ENCODE results near the gene GLIS1. TPM values are rescaled to one million over a fixed set of nuclear protein-coding genes. Genes with fewer than 3 reads are reported as not detected.
"Not testable (repeated sequence)": the region's sequence is repeated elsewhere in the genome, so short reads cannot be mapped to it uniquely, and the experiment has no call there.

GLIS1 gene
- total RNA-seq, 1 donor from 2014 or later = not detected

GRCh38 chr1:53662951-53663350, 76.0 kb downstream of the GLIS1 start:
- ATAC-seq (no peak), DNase-seq (no peak)
- intact Hi-C loops (cut with micrococcal nuclease) = no loop called here

DNA sequence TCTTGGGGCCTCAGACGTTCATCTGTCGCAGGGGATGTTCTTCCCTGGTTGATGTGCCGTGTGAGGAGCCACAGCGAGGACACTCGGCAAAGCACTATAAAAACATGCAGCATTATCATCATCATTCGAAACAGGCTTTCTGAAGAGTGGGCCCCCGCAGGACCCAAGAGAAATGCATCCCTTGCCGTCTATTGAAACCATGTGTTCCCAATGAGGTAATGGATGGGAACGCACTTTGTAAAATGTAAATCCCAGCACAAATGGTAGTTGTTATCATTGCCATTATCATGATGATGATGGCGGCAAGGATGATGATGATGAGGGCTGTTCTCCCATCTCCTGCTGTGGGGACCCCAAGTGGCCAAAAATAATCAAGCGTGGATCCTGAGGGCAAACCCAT, 76.8 kb downstream of the GLIS1 start:
- ATAC-seq (no peak), DNase-seq (no peak)
- intact Hi-C loops (cut with micrococcal nuclease) = no loop called here

GRCh38 chr1:53661496-53661895, 77.5 kb downstream of the GLIS1 start:
- ATAC-seq (no peak), DNase-seq (no peak)
- intact Hi-C loops (cut with micrococcal nuclease) = no loop called here

GRCh38 chr1:53660666-53661065, 78.3 kb downstream of the GLIS1 start:
- intact Hi-C loops (cut with micrococcal nuclease) = no loop called here
- no peak for ATAC-seq

GRCh38 chr1:53659436-53659835, 79.5 kb downstream of the GLIS1 start:
- no peak for DNase-seq
- ATAC-seq = no peak
- intact Hi-C loops (cut with micrococcal nuclease) = no loop called here

More at GRCh38 chr1:53660666-53661065, 78.3 kb downstream of the GLIS1 start:
- DNase-seq = no peak

DNA sequence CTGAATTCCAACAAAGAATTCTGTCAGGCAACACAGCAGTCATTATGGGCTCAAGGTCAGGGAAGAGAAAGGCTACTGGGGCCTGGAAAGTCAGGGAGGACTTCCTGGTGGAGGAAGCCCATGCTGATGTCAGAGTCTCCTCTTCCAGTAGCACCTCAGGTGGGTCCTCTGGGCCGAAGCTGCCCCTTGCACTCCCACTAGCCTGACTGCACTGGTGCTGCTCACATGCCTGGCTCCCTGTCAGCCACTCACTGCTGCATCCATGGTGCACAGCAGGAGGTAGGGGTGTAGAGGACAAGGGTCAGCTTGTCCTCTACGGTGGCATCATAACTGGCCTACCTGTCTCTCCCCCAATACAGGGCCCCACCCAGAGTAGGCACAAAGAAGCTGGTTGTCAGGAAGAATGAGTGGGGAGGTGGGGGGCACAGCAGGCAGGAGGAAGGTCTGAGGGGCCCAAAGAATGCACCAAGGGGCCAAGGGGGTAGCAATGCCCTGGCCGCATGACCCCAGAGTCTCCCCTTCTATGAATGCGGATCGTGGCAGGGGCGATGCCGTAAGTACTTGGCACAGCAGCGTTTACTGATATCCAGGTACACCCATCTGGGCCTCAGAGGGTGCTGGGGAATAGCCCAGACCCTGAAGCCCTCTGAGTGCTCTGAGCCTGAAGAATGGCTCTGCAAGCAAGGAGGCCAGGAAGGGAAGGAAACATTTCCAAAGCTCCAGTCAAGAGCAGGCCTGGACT, 80.3 kb downstream of the GLIS1 start:
- ATAC-seq (no peak), DNase-seq (no peak)

GRCh38 chr1:53657891-53658396, 81.0 kb downstream of the GLIS1 start:
- no peak for DNase-seq

More for the DNA sequence above, 80.3 kb downstream of the GLIS1 start:
- intact Hi-C loops (cut with micrococcal nuclease) = no loop called here

DNA sequence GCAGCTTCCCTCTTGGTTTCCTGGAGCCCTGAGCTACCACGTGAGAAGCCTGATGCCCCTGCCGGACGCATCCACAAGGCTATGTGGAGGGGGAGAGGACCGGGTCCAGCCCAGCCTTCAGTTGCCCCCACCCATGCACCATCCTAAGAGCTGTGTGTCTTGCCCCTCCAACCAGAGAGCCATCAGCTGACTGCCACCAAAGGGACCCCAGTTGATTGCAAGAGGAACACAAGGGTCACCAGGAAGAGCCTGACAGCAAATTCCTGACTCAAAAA, 81.5 kb downstream of the GLIS1 start:
- intact Hi-C loops (cut with micrococcal nuclease) = no loop called here
- DNase-seq (no peak), ATAC-seq (no peak)

More at GRCh38 chr1:53657891-53658396, 81.0 kb downstream of the GLIS1 start:
- ATAC-seq = no peak
- intact Hi-C loops (cut with micrococcal nuclease) = no loop called here

DNA sequence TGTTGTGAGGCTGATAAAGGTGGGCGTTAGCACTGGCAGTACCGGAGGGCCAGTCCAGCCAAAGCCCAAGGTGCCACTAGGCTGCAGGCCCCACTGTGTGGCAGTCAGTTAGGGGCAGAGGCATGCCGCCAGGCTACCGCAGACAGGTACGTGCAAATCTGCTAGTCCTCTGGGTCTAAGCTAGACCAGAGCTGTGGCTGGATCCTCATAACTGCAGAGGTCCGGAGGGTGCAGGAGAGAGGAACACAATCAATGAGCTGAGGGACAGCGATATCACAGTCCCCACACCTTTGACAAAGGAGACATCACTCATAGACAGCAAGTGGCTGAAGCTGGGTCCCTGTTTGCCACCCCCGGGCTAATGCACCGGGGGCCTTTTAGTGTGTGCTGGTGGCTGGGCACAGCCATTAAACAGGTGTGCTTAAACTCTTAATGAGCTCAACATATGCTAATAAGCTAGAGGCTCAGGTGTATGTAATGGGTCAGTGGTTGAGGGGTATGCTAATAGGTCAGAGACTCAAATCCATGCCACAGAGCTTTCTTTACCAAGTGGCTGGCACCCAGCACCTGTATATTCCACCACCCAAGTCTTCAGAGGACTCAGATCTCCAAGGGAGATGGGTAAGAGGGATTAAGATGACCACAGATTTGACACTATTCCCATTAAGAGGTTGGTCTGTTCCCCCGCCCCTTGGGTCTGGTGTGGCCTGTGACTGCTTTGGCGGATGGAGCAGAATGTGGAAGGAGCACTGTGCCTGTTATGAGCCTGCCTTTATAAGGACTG, 82.0 kb downstream of the GLIS1 start:
- DNase-seq (no peak), ATAC-seq (no peak)
- intact Hi-C loops (cut with micrococcal nuclease) = no loop called here

GRCh38 chr1:53655931-53656746, 82.8 kb downstream of the GLIS1 start:
- intact Hi-C loops (cut with micrococcal nuclease) = no loop called here
- ATAC-seq = no peak
- DNase-seq = no peak

GRCh38 chr1:53654216-53655210, 84.5 kb downstream of the GLIS1 start:
- intact Hi-C loops (cut with micrococcal nuclease) = no loop called here
- ATAC-seq (no peak), DNase-seq (no peak)

DNA sequence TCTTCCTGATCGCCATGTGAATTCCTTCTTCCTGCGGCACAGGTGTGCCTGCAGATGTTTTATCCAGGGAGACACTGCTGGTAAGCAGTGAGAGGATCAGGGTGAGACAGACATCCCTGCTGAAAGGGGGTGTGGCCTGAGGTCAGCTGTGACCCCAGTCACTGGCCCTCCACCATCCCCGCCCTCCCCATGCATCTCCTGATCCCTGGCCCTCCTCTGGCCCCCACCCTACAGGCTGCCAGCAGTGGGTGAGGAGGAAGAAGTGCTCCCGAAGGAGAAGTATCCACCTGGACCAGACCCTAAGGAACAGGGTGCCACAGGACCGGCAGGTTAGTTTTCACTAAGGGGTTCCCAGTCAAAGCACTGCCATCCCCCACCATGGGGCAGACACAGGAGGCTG, 85.3 kb downstream of the GLIS1 start:
- intact Hi-C loops (cut with micrococcal nuclease) = no loop called here
- ATAC-seq (no peak), DNase-seq (no peak)

DNA sequence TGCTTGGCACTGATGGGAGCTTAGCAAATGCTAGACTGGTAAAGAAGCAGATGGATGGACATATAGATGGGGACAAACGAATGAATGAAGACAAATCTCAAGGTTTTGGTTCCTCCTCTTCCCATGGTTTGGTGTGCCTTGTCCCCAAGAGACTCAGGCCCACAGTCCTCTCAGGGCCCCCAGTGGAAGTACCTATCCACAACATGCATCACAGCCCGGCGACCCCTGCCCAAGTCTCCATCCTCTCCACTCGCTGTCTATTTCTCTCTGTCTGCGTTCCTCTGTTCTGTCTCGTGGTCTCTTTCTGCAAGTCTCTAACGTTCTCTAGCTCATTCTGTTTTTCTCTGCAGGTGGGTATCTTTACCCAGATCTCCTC, 85.8 kb downstream of the GLIS1 start:
- intact Hi-C loops (cut with micrococcal nuclease) = no loop called here
- no peak for DNase-seq
- no peak for ATAC-seq

- intact Hi-C loops (cut with micrococcal nuclease) = no loop called here
- ATAC-seq = no peak
- no peak for DNase-seq
Observed at GRCh38 chr1:53652441-53653199, 86.3 kb downstream of the GLIS1 start.

GRCh38 chr1:53651356-53651755, 87.6 kb downstream of the GLIS1 start:
- DNase-seq (no peak), ATAC-seq (no peak)
- intact Hi-C loops (cut with micrococcal nuclease) = no loop called here

DNA sequence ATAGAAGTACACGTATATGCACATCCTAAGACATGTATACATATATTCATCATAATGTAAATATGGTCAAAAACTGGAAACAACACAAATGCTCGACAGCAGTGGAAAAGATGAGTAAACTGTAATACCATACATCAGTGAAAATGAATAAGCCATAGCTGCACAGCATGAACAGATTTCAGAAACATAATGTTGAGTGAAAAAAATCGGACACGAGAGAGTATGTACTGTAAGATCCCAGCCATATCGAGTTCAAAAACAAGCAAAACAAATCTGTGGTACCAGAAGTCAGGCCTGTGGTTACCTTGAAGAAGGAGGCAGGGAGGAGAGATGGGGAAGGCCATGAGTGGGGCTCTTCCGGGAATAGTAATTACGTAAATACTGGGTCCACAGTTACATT, 90.4 kb downstream of the GLIS1 start:
- ATAC-seq (no peak), DNase-seq (no peak)
- intact Hi-C loops (cut with micrococcal nuclease) = no loop called here

DNA sequence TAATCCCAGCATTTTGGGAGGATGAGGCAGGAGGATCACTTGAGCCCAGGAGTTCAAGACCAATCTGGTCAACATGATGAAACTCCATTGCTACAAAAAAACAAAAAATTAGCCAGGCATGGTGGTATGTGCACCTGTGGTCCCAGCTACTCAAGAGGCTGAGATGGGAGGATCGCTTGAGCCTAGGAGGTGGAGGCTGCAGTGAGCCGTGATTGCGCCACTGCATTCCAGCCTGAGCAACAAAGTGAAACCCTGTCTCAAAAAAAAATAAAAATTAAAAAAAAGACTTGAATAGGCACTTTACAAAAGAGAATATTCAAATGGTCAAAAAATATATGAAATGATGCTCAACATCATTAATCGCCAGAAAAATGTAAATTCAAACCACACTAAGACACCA, 91.0 kb downstream of the GLIS1 start:
- intact Hi-C loops (cut with micrococcal nuclease); DNase-seq; ATAC-seq: not testable (repeated sequence)

- DNase-seq (no peak), ATAC-seq (no peak)
- intact Hi-C loops (cut with micrococcal nuclease) = no loop called here
Observed at GRCh38 chr1:53646732-53647131, 92.2 kb downstream of the GLIS1 start.

Data from left ventricle myocardium superior (tissue), 1 donor.